OCI-LY1 (cell line): Measurements from ENCODE around the gene IFT25.

Experiments used
- EZH2 ChIP-seq: fragments of 200-600 bp; sonication (generic), shearing (Covaris generic); IDR thresholded peaks from 2 replicates; pipeline ENCODE4 v1.8.0; 2017; ENCODE audit warnings: borderline replicate concordance, mixed run types, mild to moderate bottlenecking, antibody characterized with exemption, low read length, moderate library complexity, mixed read lengths
- TF ChIP-seq, protein P1 (sequence below): fragments of 200-600 bp; sonication (generic), shearing (Covaris generic); IDR thresholded peaks from 2 replicates; pipeline ENCODE4 v1.5.1; 2017; ENCODE audit warnings: mild to moderate bottlenecking, antibody characterized with exemption, low read length, moderate library complexity, mixed read lengths

DNA sequence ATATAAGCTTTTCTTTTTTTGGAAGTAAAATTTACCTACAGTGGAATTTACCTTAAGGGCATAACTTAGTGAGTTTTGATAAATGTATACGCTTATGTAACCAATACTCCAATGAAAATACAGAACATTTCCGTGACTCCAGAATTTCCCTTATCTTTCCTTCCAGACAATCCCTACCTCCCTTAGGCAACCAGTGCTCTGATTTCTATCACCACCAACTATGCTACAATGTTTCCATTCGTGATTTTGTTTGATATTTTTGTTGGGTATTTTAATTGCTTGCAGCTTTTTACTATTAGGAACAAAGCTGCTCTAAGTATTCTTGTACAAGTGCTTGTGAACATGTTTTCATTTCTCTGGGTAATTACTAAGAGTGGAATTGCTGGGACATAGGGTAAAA lies 14.6 kb downstream of the IFT25 start:
- TF ChIP-seq, protein P1, sequence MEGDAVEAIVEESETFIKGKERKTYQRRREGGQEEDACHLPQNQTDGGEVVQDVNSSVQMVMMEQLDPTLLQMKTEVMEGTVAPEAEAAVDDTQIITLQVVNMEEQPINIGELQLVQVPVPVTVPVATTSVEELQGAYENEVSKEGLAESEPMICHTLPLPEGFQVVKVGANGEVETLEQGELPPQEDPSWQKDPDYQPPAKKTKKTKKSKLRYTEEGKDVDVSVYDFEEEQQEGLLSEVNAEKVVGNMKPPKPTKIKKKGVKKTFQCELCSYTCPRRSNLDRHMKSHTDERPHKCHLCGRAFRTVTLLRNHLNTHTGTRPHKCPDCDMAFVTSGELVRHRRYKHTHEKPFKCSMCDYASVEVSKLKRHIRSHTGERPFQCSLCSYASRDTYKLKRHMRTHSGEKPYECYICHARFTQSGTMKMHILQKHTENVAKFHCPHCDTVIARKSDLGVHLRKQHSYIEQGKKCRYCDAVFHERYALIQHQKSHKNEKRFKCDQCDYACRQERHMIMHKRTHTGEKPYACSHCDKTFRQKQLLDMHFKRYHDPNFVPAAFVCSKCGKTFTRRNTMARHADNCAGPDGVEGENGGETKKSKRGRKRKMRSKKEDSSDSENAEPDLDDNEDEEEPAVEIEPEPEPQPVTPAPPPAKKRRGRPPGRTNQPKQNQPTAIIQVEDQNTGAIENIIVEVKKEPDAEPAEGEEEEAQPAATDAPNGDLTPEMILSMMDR = no peak
- no peak for TF ChIP-seq EZH2
